Mesendoderm (in vitro differentiated cells): ENCODE results near the gene MTCL3.

Experiments used
- DNase-seq: peaks from one replicate; pipeline ENCODE4 v3.0.0; 2013
- H2AK5ac ChIP-seq: 2 replicates; pipeline ENCODE4 v1.6.1; 2013; ENCODE audit warnings: low read length, inconsistent platforms
- H2BK120ac ChIP-seq: 2 replicates; pipeline ENCODE4 v1.6.1; 2013; ENCODE audit warnings: low read depth, mild to moderate bottlenecking, low read length, moderate library complexity, mixed read lengths
- H2BK15ac ChIP-seq: replicated peaks from 2 replicates; pipeline ENCODE4 v1.6.1; 2013; ENCODE audit warnings: low read depth, mild to moderate bottlenecking, moderate library complexity
- H2BK5ac ChIP-seq: 2 replicates; pipeline ENCODE4 v1.6.1; 2013; ENCODE audit warnings: low read length, inconsistent platforms
- H3K18ac ChIP-seq: 2 replicates; pipeline ENCODE4 v1.6.1; 2013; ENCODE audit warnings: mild to moderate bottlenecking, low read length, mixed read lengths
- H3K23ac ChIP-seq: one replicate; pipeline ENCODE4 v1.6.1; 2013; ENCODE audit warnings: low read length
- H3K27ac ChIP-seq: 2 replicates; pipeline ENCODE4 v1.5.1; 2013; ENCODE audit warnings: low read depth, mild to moderate bottlenecking, inconsistent platforms, low read length, moderate library complexity
- H3K27me3 ChIP-seq: 2 replicates; pipeline ENCODE4 v1.6.1; 2013; ENCODE audit warnings: low read length, control low read depth, mild to moderate bottlenecking, inconsistent platforms; ENCODE audit not compliant: insufficient read depth, poor library complexity
- H3K36me3 ChIP-seq: 2 replicates; pipeline ENCODE4 v1.6.1; 2013; ENCODE audit warnings: low read length, inconsistent platforms; ENCODE audit not compliant: control insufficient read depth, insufficient read depth
- H3K4ac ChIP-seq: one replicate; pipeline ENCODE4 v1.6.1; 2013; ENCODE audit warnings: low read depth, mild to moderate bottlenecking, low read length, moderate library complexity
- H3K4me1 ChIP-seq: 2 replicates; pipeline ENCODE4 v1.6.1; 2013; ENCODE audit warnings: low read depth, low read length, inconsistent platforms; ENCODE audit not compliant: control insufficient read depth
- H3K4me2 ChIP-seq: 2 replicates; pipeline ENCODE4 v1.6.1; 2013; ENCODE audit warnings: low read length
- H3K4me3 ChIP-seq: 2 replicates; pipeline ENCODE4 v1.5.1; 2013; ENCODE audit warnings: mild to moderate bottlenecking, low read length
- H3K56ac ChIP-seq: one replicate; pipeline ENCODE4 v1.6.1; 2013; ENCODE audit warnings: low read length
- H3K79me1 ChIP-seq: 2 replicates; pipeline ENCODE4 v1.6.1; 2013; ENCODE audit warnings: low read length, inconsistent platforms
- H3K79me2 ChIP-seq: 2 replicates; pipeline ENCODE4 v1.6.1; 2013; ENCODE audit warnings: mild to moderate bottlenecking, low read length; ENCODE audit not compliant: control insufficient read depth, insufficient read depth
- H3K9ac ChIP-seq: 2 replicates; pipeline ENCODE4 v1.6.1; 2013; ENCODE audit warnings: low read length, inconsistent platforms
- H4K5ac ChIP-seq: one replicate; pipeline ENCODE4 v1.6.1; 2013; ENCODE audit warnings: low read length
- H4K8ac ChIP-seq: one replicate; pipeline ENCODE4 v1.6.1; 2013; ENCODE audit warnings: low read depth, mild to moderate bottlenecking, control low read depth, low read length, moderate library complexity
- whole genome bisulfite sequencing: extraction: QIAGEN DNeasy Blood & Tissue Kit; methylation state at CpG from one replicate; pipeline ENCODE4 v1.1.7; 2013; ENCODE audit warnings: low lambda C conversion rate, missing lambda C conversion rate; ENCODE audit not compliant: insufficient coverage; ENCODE audit errors: extremely low coverage; 5-methylcytosine and 5-hydroxymethylcytosine counted together

The MTCL3 gene

DNA sequence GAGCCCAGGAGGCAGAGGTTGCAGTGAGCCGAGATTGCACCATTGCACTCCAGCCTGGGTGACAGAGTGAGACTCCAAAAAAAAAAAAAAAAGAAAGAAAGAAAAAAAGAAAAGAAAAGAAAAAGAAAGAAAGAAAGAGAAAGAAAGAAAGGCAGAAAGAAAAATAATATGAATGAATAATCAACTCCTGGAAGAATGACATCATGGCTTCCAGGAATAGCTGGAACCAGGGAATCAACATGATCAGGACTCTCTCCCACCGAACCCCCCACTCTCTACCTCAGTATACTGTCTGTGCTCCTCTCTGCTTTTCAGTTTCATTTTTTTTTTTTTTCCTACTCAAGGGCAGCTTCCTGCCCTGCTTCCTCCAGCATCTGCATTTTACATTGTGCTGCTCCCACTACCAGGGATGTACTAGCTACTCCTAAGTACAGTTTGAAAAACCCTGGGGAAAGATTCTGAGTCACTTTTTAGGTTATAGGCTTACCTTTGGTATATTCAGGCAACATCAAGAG is 19.7 kb upstream of the MTCL3 start:
- Histone ChIP-seq H3K4ac (no peak overlapping the region), H2BK120ac (no peak overlapping the region), H3K27ac (no peak overlapping the region), H3K36me3 (no peaks in the 10 kb centered on the region), H3K79me2 (no peaks in the 10 kb centered on the region), H3K27me3 (no peaks in the 10 kb centered on the region), H3K4me1 (no peaks in the 10 kb centered on the region), H3K4me2 (no peak overlapping the region), H2AK5ac (no peak overlapping the region), H4K8ac (no peak overlapping the region), H3K79me1 (no peaks in the 10 kb centered on the region), H3K9ac (no peak overlapping the region), H3K56ac (no peak overlapping the region), H2BK15ac (no peak overlapping the region), H3K4me3 (no peak overlapping the region), H3K18ac (no peak overlapping the region), H2BK5ac (no peak overlapping the region), H3K23ac (no peak overlapping the region), H4K5ac (no peak overlapping the region)
- DNase-seq: no peak
- no CpG with 5 or more reads among the region's 2 CpGs for WGBS

DNA sequence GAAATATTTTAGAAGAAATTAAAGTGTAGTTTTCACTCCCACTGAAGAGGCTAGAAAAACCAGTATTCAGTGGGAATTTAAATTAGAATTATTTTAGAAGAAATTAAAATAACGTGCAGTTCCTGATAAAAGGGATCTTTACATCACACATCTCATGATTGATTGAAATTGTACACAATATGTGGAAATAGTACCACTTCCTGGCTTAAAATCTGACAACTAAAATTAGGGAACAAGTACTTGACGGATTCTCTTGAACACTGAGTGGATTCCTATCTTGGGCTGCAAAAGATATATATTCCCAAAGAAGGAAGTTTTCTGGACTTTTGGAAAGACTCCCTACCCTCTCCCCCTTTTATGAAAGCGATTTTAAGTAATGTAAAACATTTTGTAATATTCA is 14.6 kb upstream of the MTCL3 start:
- H3K4me2 ChIP-seq: no peak overlapping the region
- H2AK5ac ChIP-seq: no peak overlapping the region
- no peak overlapping the region for H3K23ac ChIP-seq
- no peak overlapping the region for H3K9ac ChIP-seq
- H2BK5ac ChIP-seq: no peak overlapping the region
- H3K18ac ChIP-seq: no peak overlapping the region
- H2BK120ac ChIP-seq: no peak overlapping the region
- WGBS: no CpG with 5 or more reads among the region's 3 CpGs
- H3K36me3 ChIP-seq: no peaks in the 10 kb centered on the region
- H3K4me3 ChIP-seq: no peak overlapping the region
- H3K4me1 ChIP-seq: no peaks in the 10 kb centered on the region
- DNase-seq: no peak
- H4K5ac ChIP-seq: no peak overlapping the region
- H3K27me3 ChIP-seq: no peaks in the 10 kb centered on the region
- H3K79me2 ChIP-seq: no peaks in the 10 kb centered on the region
- no peaks in the 10 kb centered on the region for H3K79me1 ChIP-seq
- H3K27ac ChIP-seq: no peak overlapping the region
- H2BK15ac ChIP-seq: no peak overlapping the region
- no peak overlapping the region for H3K56ac ChIP-seq
- H4K8ac ChIP-seq: no peak overlapping the region
- H3K4ac ChIP-seq: no peak overlapping the region

DNA sequence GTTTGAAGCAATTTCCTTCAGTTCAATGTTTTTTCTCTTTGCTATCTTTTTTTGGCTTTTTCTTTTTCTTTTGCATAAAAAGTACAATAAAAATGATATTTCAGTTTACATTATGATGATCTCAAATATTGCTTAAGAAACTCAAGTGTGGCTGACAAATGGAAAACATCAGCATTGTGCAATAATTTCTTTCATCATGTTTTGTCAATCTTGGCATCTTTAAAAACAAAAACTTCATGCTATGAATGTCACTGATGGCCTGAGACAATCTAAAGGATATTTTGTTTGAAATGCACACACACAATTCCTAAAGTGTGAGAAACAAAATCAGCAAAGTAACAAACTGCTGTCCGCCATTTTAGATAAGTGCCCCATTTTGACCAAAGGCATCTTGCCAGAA is 13.9 kb upstream of the MTCL3 start:
- H3K27me3 ChIP-seq: no peaks in the 10 kb centered on the region
- no peak overlapping the region for H4K5ac ChIP-seq
- no peak overlapping the region for H4K8ac ChIP-seq
- H3K4me3 ChIP-seq: no peak overlapping the region
- no peak overlapping the region for H2BK15ac ChIP-seq
- H3K79me2 ChIP-seq: no peaks in the 10 kb centered on the region
- H3K4me2 ChIP-seq: no peak overlapping the region
- H2AK5ac ChIP-seq: no peak overlapping the region
- H2BK120ac ChIP-seq: no peak overlapping the region
- no peak overlapping the region for H3K4ac ChIP-seq
- no peaks in the 10 kb centered on the region for H3K79me1 ChIP-seq
- no peak overlapping the region for H3K9ac ChIP-seq
- no peak overlapping the region for H3K18ac ChIP-seq
- H3K56ac ChIP-seq: no peak overlapping the region
- no CpG with 5 or more reads among the region's 1 CpG for WGBS
- DNase-seq: no peak
- no peaks in the 10 kb centered on the region for H3K36me3 ChIP-seq
- H3K27ac ChIP-seq: no peak overlapping the region
- H3K23ac ChIP-seq: no peak overlapping the region
- H3K4me1 ChIP-seq: no peaks in the 10 kb centered on the region
- no peak overlapping the region for H2BK5ac ChIP-seq

DNA sequence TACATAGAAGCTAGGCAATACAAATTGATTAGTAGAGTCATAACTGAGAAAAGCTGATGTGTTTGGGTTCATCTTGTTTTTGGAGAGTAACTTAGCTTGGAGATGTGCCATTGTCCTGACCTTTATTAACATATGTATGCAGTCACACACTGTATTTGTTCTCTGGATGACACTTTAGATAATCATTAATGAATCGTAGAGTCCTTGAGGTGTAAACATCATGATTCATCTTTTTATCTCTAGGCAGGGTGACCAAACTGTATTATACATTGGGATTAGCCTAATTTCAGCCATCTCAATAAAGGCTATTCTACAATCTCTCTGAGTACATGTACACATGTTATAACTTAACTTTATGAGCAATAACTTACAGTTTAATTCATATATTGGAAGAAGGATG is 3.6 kb upstream of the MTCL3 start:
- Histone ChIP-seq H3K79me1 (no peaks in the 10 kb centered on the region), H3K4ac (no peak overlapping the region), H2BK15ac (no peak overlapping the region), H3K4me1 (no peaks in the 10 kb centered on the region), H4K8ac (no peak overlapping the region), H3K36me3 (no peaks in the 10 kb centered on the region), H3K27ac (no peak overlapping the region), H3K23ac (no peak overlapping the region), H2BK5ac (no peak overlapping the region), H3K4me2 (no peak overlapping the region), H2AK5ac (no peak overlapping the region), H3K27me3 (no peaks in the 10 kb centered on the region), H3K9ac (no peak overlapping the region), H2BK120ac (no peak overlapping the region), H4K5ac (no peak overlapping the region), H3K56ac (no peak overlapping the region), H3K79me2 (no peaks in the 10 kb centered on the region), H3K4me3 (no peak overlapping the region), H3K18ac (no peak overlapping the region)
- DNase-seq: no peak
- WGBS: no CpG with 5 or more reads among the region's 1 CpG

DNA sequence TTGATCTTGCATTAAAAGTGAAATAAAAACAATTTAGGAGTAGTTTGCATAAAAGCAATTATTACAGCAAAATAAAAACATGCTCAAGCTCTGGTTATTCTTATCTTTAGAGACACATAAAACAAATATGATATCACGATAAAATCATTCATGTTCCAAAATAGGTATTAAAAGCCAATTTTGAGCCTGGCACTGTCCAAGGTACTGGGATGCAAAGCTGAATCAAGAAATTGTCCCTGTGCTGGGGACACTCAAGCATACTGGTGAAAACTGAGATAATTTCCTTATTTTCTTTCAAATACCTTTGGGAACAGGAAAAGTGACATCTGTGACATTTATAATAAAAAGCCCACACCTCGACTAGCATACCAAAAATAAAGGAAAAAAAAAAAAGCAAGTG is 931 bp upstream of the MTCL3 start:
- Histone ChIP-seq H3K4me1 (no peaks in the 10 kb centered on the region), H3K36me3 (no peaks in the 10 kb centered on the region), H3K79me2 (peaks cover 3% of the 10 kb centered on the region), H3K4ac (no peak overlapping the region), H3K4me2 (no peak overlapping the region), H2BK120ac (no peak overlapping the region), H3K79me1 (no peaks in the 10 kb centered on the region), H3K27ac (no peak overlapping the region), H2BK5ac (no peak overlapping the region), H4K5ac (no peak overlapping the region), H4K8ac (no peak overlapping the region), H3K18ac (no peak overlapping the region), H3K56ac (no peak overlapping the region), H3K23ac (no peak overlapping the region), H3K27me3 (no peaks in the 10 kb centered on the region), H2BK15ac (no peak overlapping the region), H3K9ac (no peak overlapping the region), H2AK5ac (no peak overlapping the region), H3K4me3 (no peak overlapping the region)
- WGBS: no CpG with 5 or more reads among the region's 2 CpGs
- peak; percentile 12 for DNase-seq

DNA sequence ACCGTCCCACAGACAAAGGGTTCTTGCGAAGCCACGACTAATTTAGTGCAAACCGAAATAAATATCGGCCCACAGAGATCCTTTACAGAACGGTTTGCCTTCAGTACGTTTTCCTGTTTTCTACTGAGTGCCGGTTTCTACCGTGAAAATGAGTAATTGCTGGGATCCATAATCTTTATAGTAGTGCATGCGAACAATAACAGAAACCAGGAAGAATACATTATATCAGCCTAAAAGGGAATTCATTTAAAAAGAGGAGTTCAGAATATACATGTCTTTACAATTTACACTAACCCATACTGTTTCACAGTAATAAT is 292 bp upstream of the MTCL3 start:
- Histone ChIP-seq H3K4me2 (peak overlapping the region; percentile 59), H3K79me1 (no peaks in the 10 kb centered on the region), H3K56ac (no peak overlapping the region), H3K9ac (peak overlapping the region; percentile 4), H4K8ac (no peak overlapping the region), H2BK120ac (no peak overlapping the region), H3K4ac (no peak overlapping the region), H2BK15ac (no peak overlapping the region), H3K27me3 (no peaks in the 10 kb centered on the region), H3K36me3 (no peaks in the 10 kb centered on the region), H4K5ac (no peak overlapping the region), H3K18ac (no peak overlapping the region), H3K4me1 (no peaks in the 10 kb centered on the region), H2BK5ac (no peak overlapping the region), H3K27ac (no peak overlapping the region), H3K4me3 (peak overlapping the region; percentile 61), H3K79me2 (peaks cover 3% of the 10 kb centered on the region), H3K23ac (no peak overlapping the region), H2AK5ac (no peak overlapping the region)
- WGBS: no CpG with 5 or more reads among the region's 10 CpGs
- no peak for DNase-seq
